GM06990 (cell line): Measurements from ENCODE around the gene TRA2A.

Experiments
- DNase-seq: peaks from one replicate; pipeline ENCODE4 v3.0.0-alpha.2; 2011; ENCODE audit not compliant: insufficient read length; ENCODE audit errors: extremely low read depth
- H3K27me3 ChIP-seq: replicated peaks from 2 replicates; pipeline ENCODE4 v1.6.0; 2011; ENCODE audit warnings: low read length; ENCODE audit not compliant: control insufficient read depth, insufficient read depth
- H3K36me3 ChIP-seq: 2 replicates; pipeline ENCODE4 v1.5.1; 2011; ENCODE audit warnings: low read length; ENCODE audit not compliant: control insufficient read depth, insufficient read depth
- H3K4me3 ChIP-seq: replicated peaks from 2 replicates; pipeline ENCODE4 v1.5.1; 2011; ENCODE audit warnings: low read depth, mild to moderate bottlenecking, control low read depth, low read length
- CTCF ChIP-seq: IDR thresholded peaks from 2 replicates; pipeline ENCODE4 v1.5.1; 2011; ENCODE audit warnings: low read length, control low read depth, mild to moderate bottlenecking, inconsistent platforms; ENCODE audit not compliant: insufficient read depth, poor library complexity, severe bottlenecking

TRA2A gene

DNA sequence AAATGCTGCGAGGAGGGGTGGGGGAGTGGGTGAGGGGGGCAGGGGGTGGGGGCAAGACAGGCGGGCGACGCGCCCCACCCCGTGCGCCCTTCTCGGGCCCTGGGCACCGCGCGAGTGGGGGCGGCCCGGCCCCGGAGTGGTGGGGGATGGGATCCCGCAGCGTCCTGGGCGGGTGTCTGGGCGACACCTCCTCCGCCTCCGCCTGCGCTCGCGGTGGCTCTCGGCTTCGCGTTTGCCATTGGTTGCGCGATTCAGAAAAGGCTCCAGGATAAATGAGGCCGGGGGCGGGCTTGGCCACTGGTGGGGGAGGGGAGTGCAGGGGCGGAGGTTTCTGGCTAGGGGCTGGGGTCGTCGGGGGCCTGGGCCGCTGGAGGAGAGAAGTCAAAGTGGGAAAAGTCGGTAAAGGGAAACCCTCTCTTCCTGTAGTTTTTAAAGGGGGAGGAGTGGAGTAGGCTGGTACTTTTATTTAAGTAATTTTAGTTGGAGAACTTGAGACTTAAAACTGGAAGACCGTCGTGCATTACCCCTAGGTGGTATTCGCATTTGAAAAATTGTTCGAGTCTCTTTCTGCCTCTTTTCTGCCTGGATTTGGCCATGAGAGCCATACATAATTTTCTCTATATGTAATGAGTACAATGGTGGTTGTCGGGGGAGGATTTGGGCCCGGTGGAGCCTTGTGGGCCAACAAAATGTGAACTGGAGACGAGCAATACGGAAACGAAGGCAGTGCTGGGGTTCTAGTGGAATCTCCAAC is 60.5 kb downstream of the TRA2A start:
- Histone ChIP-seq H3K4me3 (peak overlapping the region; percentile 90), H3K36me3 (no peaks in the 10 kb centered on the region), H3K27me3 (no peaks in the 10 kb centered on the region)
- no peak for TF ChIP-seq CTCF
- peak; percentile 92 for DNase-seq

GRCh38 chr7:23470330-23471105 is 61.3 kb downstream of the TRA2A start, which contains the start of gene IGF2BP3:
IGF2BP3 (minus strand) TSS chr7:23470491; CDS start chr7:23470110, 381 bp downstream.
- Histone ChIP-seq H3K27me3 (no peaks in the 10 kb centered on the region), H3K36me3 (peaks cover 2% of the 10 kb centered on the region; the same call in 1 of the 2 replicates), H3K4me3 (peak within 1 kb of the TSS; percentile 90)
- TF ChIP-seq CTCF: no peak
- peak; percentile 83 for DNase-seq

GRCh38 chr7:23469961-23470250 is 61.9 kb downstream of the TRA2A start:
- Histone ChIP-seq H3K36me3 (peaks cover 3% of the 10 kb centered on the region; the same call in 1 of the 2 replicates), H3K27me3 (no peaks in the 10 kb centered on the region), H3K4me3 (peak overlapping the region; percentile 90)
- no peak for DNase-seq
- TF ChIP-seq CTCF: no peak

DNA sequence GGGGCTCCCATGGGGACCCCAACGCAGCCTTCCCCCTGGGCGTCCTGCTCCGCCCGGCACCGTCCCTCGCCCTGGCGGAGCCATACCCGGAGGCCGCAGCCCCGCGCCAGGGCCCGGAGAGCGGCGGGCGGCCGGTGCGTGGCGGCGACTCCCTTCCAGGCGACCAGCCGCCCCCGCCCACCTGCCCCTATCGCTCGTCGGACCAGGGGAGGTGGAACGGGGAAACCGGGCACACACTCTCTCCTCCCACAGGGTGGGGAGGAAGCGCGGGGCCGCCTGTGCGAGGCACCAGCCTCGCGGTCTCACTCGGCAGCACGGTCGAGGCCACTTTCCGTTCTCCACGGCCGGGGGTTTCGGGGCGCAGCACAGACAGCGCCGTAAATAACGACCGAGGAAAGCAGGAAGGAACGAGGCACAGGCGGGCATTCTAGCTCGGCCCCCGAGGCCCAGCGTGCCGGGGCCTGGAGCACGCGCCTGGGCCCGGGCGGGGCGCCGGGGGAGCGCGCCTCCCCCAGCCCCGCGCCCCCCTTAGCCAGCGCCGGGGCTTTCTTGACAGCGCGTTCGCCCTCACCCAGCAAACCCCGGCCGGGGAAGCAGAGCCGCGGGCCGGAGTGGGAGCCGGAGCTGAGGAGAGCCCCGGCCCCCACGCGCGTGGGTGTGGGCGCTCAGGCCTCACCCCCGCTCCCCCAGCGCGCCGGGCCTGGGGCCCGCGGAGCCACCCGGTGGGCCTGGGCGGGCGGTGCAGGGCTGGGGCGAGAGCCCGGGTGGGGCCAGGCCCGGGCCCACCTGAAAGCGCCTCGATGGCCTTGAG is 62.4 kb downstream of the TRA2A start:
- peak overlapping the region; percentile 90 for H3K4me3 ChIP-seq
- H3K36me3 ChIP-seq: peaks cover 3% of the 10 kb centered on the region; the same call in 1 of the 2 replicates
- TF ChIP-seq CTCF: no peak
- H3K27me3 ChIP-seq: no peaks in the 10 kb centered on the region
- peak; percentile 74 for DNase-seq

- Histone ChIP-seq H3K36me3 (peaks cover 3% of the 10 kb centered on the region; the same call in 1 of the 2 replicates), H3K27me3 (no peaks in the 10 kb centered on the region), H3K4me3 (peak overlapping the region; percentile 90)
- peak; percentile 16 for TF ChIP-seq CTCF
- peak; percentile 53 for DNase-seq
These were observed 63.1 kb downstream of the TRA2A start for GRCh38 chr7:23468526-23469149.
